A549 (cell line): Measurements from ENCODE around the gene NXF3. TPM values are rescaled to one million over a fixed set of nuclear protein-coding genes. Genes with fewer than 3 reads are reported as not detected.

Experiments used
- ATAC-seq, 2 experiments: fragments of 200-7000 bp in 1 of 2; fragments of >200 bp in 1 of 2; cut with Nextera tagmentation in 1 of 2; cut with Tn5 transposase in 1 of 2; 3 replicates each; pipeline versions ENCODE4 v1.8.0 to v1.9.1; 2018 to 2020; ENCODE audit warnings: mild to moderate bottlenecking in 1 of 2, moderate library complexity in 1 of 2
- CTCF ChIA-PET: fragments of 300-600 bp; sonication (Branson Sonifier 250); formaldehyde crosslinking; extraction: SDS; loops from one replicate; lab custom pipeline; 2021; ENCODE audit warnings: antibody characterized with exemption, inconsistent platforms; lab: Yijun Ruan, JAX
- POLR2A ChIA-PET: fragments of 350-600 bp; formaldehyde crosslinking; extraction: SDS; loops from one replicate; lab custom pipeline; 2021; ENCODE audit warnings: antibody characterized with exemption, inconsistent platforms; lab: Yijun Ruan, JAX
- DNase-seq, 2 experiments: peaks; one replicate each; pipeline versions ENCODE4 v3.0.0 to v3.0.0-alpha.2; 2011 to 2016; ENCODE audit warnings: low read depth in 1 of 2, low spot score in 1 of 2
- FAIRE-seq: peaks from 2 replicates; lab custom pipeline; 2011; peaks lifted over from hg19 to GRCh38; lab: Jason Lieb, UNC
- H3K27ac ChIP-seq, 2 experiments: fragments of >200 bp; sonication (Bioruptor Twin); formaldehyde crosslinking; 3 replicates each; pipeline ENCODE4 v1.5.1; 2016 to 2017
- H3K4me1 ChIP-seq: fragments of >200 bp; sonication (Bioruptor Twin); formaldehyde crosslinking; 3 replicates; pipeline ENCODE4 v1.6.1; 2016
- H3K4me2 ChIP-seq: fragments of >200 bp; sonication (Bioruptor Twin); formaldehyde crosslinking; 3 replicates; pipeline ENCODE4 v1.6.1; 2016
- H3K4me3 ChIP-seq: fragments of >200 bp; sonication (Bioruptor Twin); formaldehyde crosslinking; 3 replicates; pipeline ENCODE4 v1.5.1; 2016
- H3K9me3 ChIP-seq: fragments of >200 bp; sonication (Bioruptor Twin); formaldehyde crosslinking; 3 replicates; pipeline ENCODE4 v1.6.1; 2016
- BHLHE40 ChIP-seq: IDR thresholded peaks from 2 replicates; pipeline ENCODE4 v1.6.1; 2012; ENCODE audit warnings: low read depth, low read length, inconsistent platforms
- EHMT2 ChIP-seq: fragments of 200-600 bp; sonication (generic); IDR thresholded peaks from 2 replicates; pipeline ENCODE4 v1.6.1; 2016; ENCODE audit warnings: antibody characterized with exemption, low read depth, mild to moderate bottlenecking, moderate library complexity
- ESRRA ChIP-seq: fragments of 150-350 bp; IDR thresholded peaks from 2 replicates; pipeline ENCODE4 v1.6.1; 2014; ENCODE audit warnings: mild to moderate bottlenecking, low read length, borderline replicate concordance
- FOSL2 ChIP-seq, 2 experiments: fragments of 450-650 bp in 1 of 2; fragments of >200 bp in 1 of 2; sonication (Bioruptor Twin) in 1 of 2; formaldehyde crosslinking; IDR thresholded peaks; 2 replicates each; pipeline versions ENCODE4 v1.5.0 to v1.6.1; 2016 to 2020; ENCODE audit warnings: mild to moderate bottlenecking in 1 of 2, moderate library complexity in 1 of 2
- FOXS1 ChIP-seq: fragments of 250-450 bp; sonication (Bioruptor Pico); IDR thresholded peaks from 2 replicates; pipeline ENCODE4 v1.5.0; 2020; ENCODE audit warnings: mild to moderate bottlenecking, moderate library complexity
- HDAC2 ChIP-seq: fragments of 200-600 bp; sonication (generic); IDR thresholded peaks from 2 replicates; pipeline ENCODE4 v1.6.1; 2016
- HOXB13 ChIP-seq: fragments of 250-450 bp; sonication (Bioruptor Pico); IDR thresholded peaks from 2 replicates; pipeline ENCODE4 v1.5.0; 2020; ENCODE audit warnings: low read depth, mild to moderate bottlenecking, moderate library complexity
- KDM1A ChIP-seq: fragments of 200-600 bp; sonication (generic); IDR thresholded peaks from 2 replicates; pipeline ENCODE4 v1.6.1; 2016; ENCODE audit warnings: low read depth, mild to moderate bottlenecking
- KDM5A ChIP-seq: fragments of 200-600 bp; sonication (generic); IDR thresholded peaks from 2 replicates; pipeline ENCODE4 v1.6.1; 2016; ENCODE audit warnings: antibody characterized with exemption, mild to moderate bottlenecking
- MAFK ChIP-seq: fragments of 450-650 bp; IDR thresholded peaks from 2 replicates; pipeline ENCODE4 v1.6.1; 2014; ENCODE audit not compliant: partially characterized antibody
- MAX ChIP-seq: IDR thresholded peaks from 2 replicates; pipeline ENCODE4 v1.6.1; 2012
- MYC ChIP-seq: IDR thresholded peaks from 2 replicates; pipeline ENCODE4 v1.6.1; 2012; ENCODE audit warnings: mild to moderate bottlenecking, inconsistent platforms, low read length, improper control_type of control experiment, borderline replicate concordance
- NPAS2 ChIP-seq: fragments of 250-450 bp; sonication (Bioruptor Pico); IDR thresholded peaks from 2 replicates; pipeline ENCODE4 v1.8.0; 2022; ENCODE audit warnings: mild to moderate bottlenecking, moderate library complexity, borderline replicate concordance
- NR3C1 ChIP-seq: fragments of >200 bp; sonication (Bioruptor Twin); formaldehyde crosslinking; IDR thresholded peaks from 3 replicates; pipeline ENCODE4 v1.6.1; 2017
- POLR2A ChIP-seq: IDR thresholded peaks from 2 replicates; pipeline ENCODE4 v1.6.1; 2012; ENCODE audit warnings: mild to moderate bottlenecking, low read length
- POLR2AphosphoS2 ChIP-seq: conservative IDR thresholded peaks from 2 replicates; pipeline ENCODE4 v1.6.1; 2012; ENCODE audit warnings: low read length, improper control_type of control experiment, inconsistent platforms
- RARB ChIP-seq: fragments of 250-450 bp; sonication (Bioruptor Pico); IDR thresholded peaks from 2 replicates; pipeline ENCODE4 v1.8.0; 2021; ENCODE audit warnings: mild to moderate bottlenecking, moderate library complexity
- RCOR1 ChIP-seq: fragments of 150-350 bp; IDR thresholded peaks from 2 replicates; pipeline ENCODE4 v1.6.1; 2014; ENCODE audit warnings: antibody characterized with exemption, low read length, low read depth
- SMC3 ChIP-seq: fragments of >200 bp; sonication (Bioruptor Twin); formaldehyde crosslinking; IDR thresholded peaks from 3 replicates; pipeline ENCODE4 v1.6.1; 2018; ENCODE audit warnings: inconsistent platforms
- SREBF2 ChIP-seq: fragments of 450-650 bp; IDR thresholded peaks from 2 replicates; pipeline ENCODE4 v1.6.1; 2014; ENCODE audit warnings: mild to moderate bottlenecking, moderate library complexity
- TP53 ChIP-seq: fragments of 250-450 bp; sonication (Bioruptor Pico); IDR thresholded peaks from 2 replicates; pipeline ENCODE4 v1.5.0; 2021; ENCODE audit warnings: mild to moderate bottlenecking, moderate library complexity
- ZFP36 ChIP-seq: fragments of 450-650 bp; IDR thresholded peaks from 2 replicates; pipeline ENCODE4 v1.6.1; 2014; ENCODE audit warnings: borderline replicate concordance; ENCODE audit not compliant: partially characterized antibody
- ZNF302 ChIP-seq: fragments of 250-450 bp; sonication (Bioruptor Pico); IDR thresholded peaks from 2 replicates; pipeline ENCODE4 v1.9.0; 2021; ENCODE audit warnings: inconsistent platforms, mild to moderate bottlenecking, moderate library complexity
- WGBS: methylation state at CpG from one replicate; pipeline ENCODE4 v1.1.6; 2017; ENCODE audit errors: missing lambda C conversion rate; 5-methylcytosine and 5-hydroxymethylcytosine counted together
- polyA plus RNA-seq, 4 experiments: library from polyadenylated mRNA; depleted of rRNA in 3 of 4; stranded (reverse); fragments of >200 nt; fragmentation: RNase III in 1 of 4; extraction: RNeasy Plus Mini Kit Qiagen cat#74134 plus additional on column Dnase treatment in 1 of 4; gene quantifications; 2 replicates in 3 of 4; 3 replicates in 1 of 4; pipeline ENCODE4 v1.2.3, GENCODE V29; 2011 to 2017
- TF ChIP-seq, protein P1 (sequence below): fragments of 250-450 bp; sonication (Bioruptor Pico); IDR thresholded peaks from 2 replicates; pipeline ENCODE4 v1.5.0; 2020; ENCODE audit warnings: low read depth, mild to moderate bottlenecking, moderate library complexity
- TF ChIP-seq, protein P2 (sequence below): IDR thresholded peaks from 2 replicates; pipeline ENCODE4 v1.6.1; 2012; ENCODE audit warnings: low read depth, borderline replicate concordance
- TF ChIP-seq, protein P3 (sequence below): fragments of >200 bp; sonication (Bioruptor Twin); formaldehyde crosslinking; IDR thresholded peaks from 2 replicates; pipeline ENCODE4 v1.6.1; 2016
- TF ChIP-seq, protein P4 (sequence below): IDR thresholded peaks from 2 replicates; pipeline ENCODE4 v1.6.1; 2012

NXF3 gene
- polyA plus RNA-seq, 2 of the 4 experiments (the other 2 are of a cell fraction), result not detected

- Histone ChIP-seq H3K27ac (no peak overlapping the region), H3K9me3 (no peaks in the 10 kb centered on the region), H3K4me2 (no peak overlapping the region), H3K4me1 (no peaks in the 10 kb centered on the region), H3K4me3 (no peak overlapping the region)
- CTCF ChIA-PET, result no interaction called here
- FAIRE-seq (no peak), DNase-seq (no peak), ATAC-seq (no peak)
- TF ChIP-seq NPAS2 (CRISPR knock-in tag) (no peak), FOSL2 (IDR thresholded peaks at IDR 0.05) (no peak), FOSL2 (CRISPR knock-in tag; IDR thresholded peaks at IDR 0.05) (no peak), MAX (no peak), SMC3 (no peak), ZNF302 (CRISPR knock-in tag) (no peak), POLR2A (no peak), NR3C1 (no peak), MAFK (no peak), KDM1A (no peak), POLR2AphosphoS2 (no peak), ESRRA (no peak), EHMT2 (no peak), BHLHE40 (no peak), RCOR1 (no peak), TP53 (CRISPR knock-in tag) (no peak), SREBF2 (no peak), KDM5A (no peak), HOXB13 (CRISPR knock-in tag) (no peak)
- TF ChIP-seq, protein P1, sequence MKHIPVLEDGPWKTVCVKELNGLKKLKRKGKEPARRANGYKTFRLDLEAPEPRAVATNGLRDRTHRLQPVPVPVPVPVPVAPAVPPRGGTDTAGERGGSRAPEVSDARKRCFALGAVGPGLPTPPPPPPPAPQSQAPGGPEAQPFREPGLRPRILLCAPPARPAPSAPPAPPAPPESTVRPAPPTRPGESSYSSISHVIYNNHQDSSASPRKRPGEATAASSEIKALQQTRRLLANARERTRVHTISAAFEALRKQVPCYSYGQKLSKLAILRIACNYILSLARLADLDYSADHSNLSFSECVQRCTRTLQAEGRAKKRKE (CRISPR knock-in tag), result no peak
- TF ChIP-seq, protein P2, sequence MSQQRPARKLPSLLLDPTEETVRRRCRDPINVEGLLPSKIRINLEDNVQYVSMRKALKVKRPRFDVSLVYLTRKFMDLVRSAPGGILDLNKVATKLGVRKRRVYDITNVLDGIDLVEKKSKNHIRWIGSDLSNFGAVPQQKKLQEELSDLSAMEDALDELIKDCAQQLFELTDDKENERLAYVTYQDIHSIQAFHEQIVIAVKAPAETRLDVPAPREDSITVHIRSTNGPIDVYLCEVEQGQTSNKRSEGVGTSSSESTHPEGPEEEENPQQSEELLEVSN, result no peak
- WGBS, result 8% methylated on average over 5 of the region's 6 CpGs
- POLR2A ChIA-PET, result no interaction called here
Observed at GRCh38 chrX:103081051-103081450, 11.9 kb downstream of the NXF3 start.

DNA sequence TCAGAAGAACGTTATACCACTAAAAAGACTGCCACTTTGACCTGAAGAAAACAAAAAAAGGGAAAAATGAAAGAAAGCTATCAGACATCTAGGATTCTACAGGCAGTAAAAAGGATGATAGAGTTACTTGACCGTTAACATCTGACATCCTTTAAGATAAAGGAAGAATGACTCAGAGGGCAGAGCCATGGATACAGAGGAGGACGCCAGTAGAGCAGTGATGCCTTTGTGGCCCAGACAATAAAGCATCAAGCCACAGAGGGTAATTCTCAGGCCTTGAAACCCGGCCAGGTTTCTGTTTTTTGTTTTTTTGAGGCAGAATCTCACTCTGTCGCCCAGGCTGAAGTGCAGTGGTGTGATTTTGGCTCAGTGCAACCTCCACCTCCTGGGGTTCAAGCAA, 19.5 kb downstream of the NXF3 start:
- Histone ChIP-seq H3K4me2 (no peak overlapping the region), H3K4me3 (no peak overlapping the region), H3K9me3 (no peaks in the 10 kb centered on the region), H3K4me1 (no peaks in the 10 kb centered on the region), H3K27ac (no peak overlapping the region)
- ChIA-PET CTCF (no interaction called here), POLR2A (no interaction called here)
- DNase-seq (no peak), ATAC-seq (no peak), FAIRE-seq (no peak)
- TF ChIP-seq MYC (no peak), HDAC2 (no peak), RCOR1 (no peak)
- WGBS, result 4% methylated on average over 5 of the region's 5 CpGs

DNA sequence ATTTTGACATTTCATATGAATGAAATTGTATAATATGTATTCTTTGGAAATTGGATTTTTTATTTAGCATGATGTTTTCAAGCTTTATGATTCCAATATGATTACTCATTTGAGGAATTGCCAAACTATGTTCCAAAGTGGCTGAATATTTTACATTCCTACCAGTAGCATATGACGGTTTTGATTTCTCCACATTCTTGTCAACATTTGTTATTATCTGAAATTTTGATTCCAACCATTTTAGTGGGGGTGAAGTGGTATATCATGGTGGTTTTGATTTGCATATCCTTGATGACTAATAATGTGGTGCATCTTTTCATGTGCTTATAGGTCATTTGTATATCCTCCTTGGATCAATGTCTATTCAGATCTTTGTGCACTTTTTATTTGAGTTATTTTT, 26.3 kb downstream of the NXF3 start:
- no peak overlapping the region for H3K4me2 ChIP-seq
- no peaks in the 10 kb centered on the region for H3K9me3 ChIP-seq
- no peak overlapping the region for H3K27ac ChIP-seq
- 0% methylated on average over 1 of the region's 1 CpG for WGBS
- DNase-seq, result no peak
- TF ChIP-seq RARB (CRISPR knock-in tag), result no peak
- TF ChIP-seq, protein P3, sequence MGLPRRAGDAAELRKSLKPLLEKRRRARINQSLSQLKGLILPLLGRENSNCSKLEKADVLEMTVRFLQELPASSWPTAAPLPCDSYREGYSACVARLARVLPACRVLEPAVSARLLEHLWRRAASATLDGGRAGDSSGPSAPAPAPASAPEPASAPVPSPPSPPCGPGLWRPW, result no peak
- TF ChIP-seq FOXS1 (CRISPR knock-in tag), result no peak
- TF ChIP-seq ZFP36, result no peak
- no peak for TF ChIP-seq RCOR1
- TF ChIP-seq ZNF302 (CRISPR knock-in tag), result no peak
- TF ChIP-seq TP53 (CRISPR knock-in tag), result no peak
- TF ChIP-seq, protein P4, sequence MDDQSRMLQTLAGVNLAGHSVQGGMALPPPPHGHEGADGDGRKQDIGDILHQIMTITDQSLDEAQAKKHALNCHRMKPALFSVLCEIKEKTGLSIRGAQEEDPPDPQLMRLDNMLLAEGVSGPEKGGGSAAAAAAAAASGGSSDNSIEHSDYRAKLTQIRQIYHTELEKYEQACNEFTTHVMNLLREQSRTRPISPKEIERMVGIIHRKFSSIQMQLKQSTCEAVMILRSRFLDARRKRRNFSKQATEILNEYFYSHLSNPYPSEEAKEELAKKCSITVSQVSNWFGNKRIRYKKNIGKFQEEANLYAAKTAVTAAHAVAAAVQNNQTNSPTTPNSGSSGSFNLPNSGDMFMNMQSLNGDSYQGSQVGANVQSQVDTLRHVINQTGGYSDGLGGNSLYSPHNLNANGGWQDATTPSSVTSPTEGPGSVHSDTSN, result no peak
- no peak for TF ChIP-seq MAFK
- ChIA-PET POLR2A (no interaction called here), CTCF (no interaction called here)
- no peak overlapping the region for H3K4me3 ChIP-seq
- no peak for ATAC-seq
- FAIRE-seq, result no peak
- no peaks in the 10 kb centered on the region for H3K4me1 ChIP-seq
